A549 (cell line): ENCODE data around the gene JAKMIP1. TPM values are rescaled to one million over a fixed set of nuclear protein-coding genes. Genes with fewer than 3 reads are reported as not detected.

Experiments
- ATAC-seq, 2 experiments: fragments of 200-7000 bp in 1 of 2; fragments of >200 bp in 1 of 2; cut with Nextera tagmentation in 1 of 2; cut with Tn5 transposase in 1 of 2; 3 replicates each; pipeline versions ENCODE4 v1.8.0 to v1.9.1; 2018 to 2020; ENCODE audit warnings: mild to moderate bottlenecking in 1 of 2, moderate library complexity in 1 of 2
- CTCF ChIA-PET: fragments of 300-600 bp; sonication (Branson Sonifier 250); formaldehyde crosslinking; extraction: SDS; loops from one replicate; lab custom pipeline; 2021; ENCODE audit warnings: antibody characterized with exemption, inconsistent platforms; lab: Yijun Ruan, JAX
- POLR2A ChIA-PET: fragments of 350-600 bp; formaldehyde crosslinking; extraction: SDS; loops from one replicate; lab custom pipeline; 2021; ENCODE audit warnings: antibody characterized with exemption, inconsistent platforms; lab: Yijun Ruan, JAX
- DNase-seq, 2 experiments: peaks; one replicate each; pipeline versions ENCODE4 v3.0.0 to v3.0.0-alpha.2; 2011 to 2016; ENCODE audit warnings: low read depth in 1 of 2, low spot score in 1 of 2
- FAIRE-seq: peaks from 2 replicates; lab custom pipeline; 2011; peaks lifted over from hg19 to GRCh38; lab: Jason Lieb, UNC
- H3K27ac ChIP-seq, 2 experiments: fragments of >200 bp; sonication (Bioruptor Twin); formaldehyde crosslinking; 3 replicates each; pipeline ENCODE4 v1.5.1; 2016 to 2017
- H3K4me1 ChIP-seq: fragments of >200 bp; sonication (Bioruptor Twin); formaldehyde crosslinking; 3 replicates; pipeline ENCODE4 v1.6.1; 2016
- H3K4me2 ChIP-seq: fragments of >200 bp; sonication (Bioruptor Twin); formaldehyde crosslinking; 3 replicates; pipeline ENCODE4 v1.6.1; 2016
- H3K4me3 ChIP-seq: fragments of >200 bp; sonication (Bioruptor Twin); formaldehyde crosslinking; 3 replicates; pipeline ENCODE4 v1.5.1; 2016
- H3K9me3 ChIP-seq: fragments of >200 bp; sonication (Bioruptor Twin); formaldehyde crosslinking; 3 replicates; pipeline ENCODE4 v1.6.1; 2016
- BHLHE40 ChIP-seq: IDR thresholded peaks from 2 replicates; pipeline ENCODE4 v1.6.1; 2012; ENCODE audit warnings: low read depth, low read length, inconsistent platforms
- CEBPB ChIP-seq, 2 experiments: fragments of >200 bp in 1 of 2; sonication (Bioruptor Twin) in 1 of 2; formaldehyde crosslinking in 1 of 2; IDR thresholded peaks; 2 replicates each; pipeline ENCODE4 v1.6.1; 2012 to 2016
- CHD4 ChIP-seq: fragments of 200-600 bp; sonication (generic); IDR thresholded peaks from 2 replicates; pipeline ENCODE4 v1.6.1; 2016; ENCODE audit warnings: antibody characterized with exemption, mild to moderate bottlenecking, borderline replicate concordance
- CTCF ChIP-seq: fragments of >200 bp; sonication (Bioruptor Twin); formaldehyde crosslinking; IDR thresholded peaks from 3 replicates; pipeline ENCODE4 v1.5.1; 2016
- FOXS1 ChIP-seq: fragments of 250-450 bp; sonication (Bioruptor Pico); IDR thresholded peaks from 2 replicates; pipeline ENCODE4 v1.5.0; 2020; ENCODE audit warnings: mild to moderate bottlenecking, moderate library complexity
- HDAC2 ChIP-seq: fragments of 200-600 bp; sonication (generic); IDR thresholded peaks from 2 replicates; pipeline ENCODE4 v1.6.1; 2016
- HEYL ChIP-seq: fragments of 250-450 bp; sonication (Bioruptor Pico); IDR thresholded peaks from 2 replicates; pipeline ENCODE4 v1.8.0; 2021; ENCODE audit warnings: mild to moderate bottlenecking, moderate library complexity
- HOXA7 ChIP-seq: fragments of 250-450 bp; sonication (Bioruptor Pico); IDR thresholded peaks from 2 replicates; pipeline ENCODE4 v1.5.0; 2020; ENCODE audit warnings: mild to moderate bottlenecking, moderate library complexity
- HOXB5 ChIP-seq: fragments of 250-450 bp; sonication (Bioruptor Pico); IDR thresholded peaks from 2 replicates; pipeline ENCODE4 v1.5.0; 2020; ENCODE audit warnings: mild to moderate bottlenecking, moderate library complexity
- JUN ChIP-seq, 2 experiments: fragments of >200 bp; sonication (Bioruptor Twin); formaldehyde crosslinking; IDR thresholded peaks; 2 replicates in 1 of 2; 3 replicates in 1 of 2; pipeline ENCODE4 v1.6.1; 2016 to 2017
- JUNB ChIP-seq: fragments of >200 bp; sonication (Bioruptor Twin); formaldehyde crosslinking; IDR thresholded peaks from 2 replicates; pipeline ENCODE4 v1.6.1; 2016
- MAFK ChIP-seq: fragments of 450-650 bp; IDR thresholded peaks from 2 replicates; pipeline ENCODE4 v1.6.1; 2014; ENCODE audit not compliant: partially characterized antibody
- MAX ChIP-seq: IDR thresholded peaks from 2 replicates; pipeline ENCODE4 v1.6.1; 2012
- MYC ChIP-seq: IDR thresholded peaks from 2 replicates; pipeline ENCODE4 v1.6.1; 2012; ENCODE audit warnings: mild to moderate bottlenecking, inconsistent platforms, low read length, improper control_type of control experiment, borderline replicate concordance
- NPAS2 ChIP-seq: fragments of 250-450 bp; sonication (Bioruptor Pico); IDR thresholded peaks from 2 replicates; pipeline ENCODE4 v1.8.0; 2022; ENCODE audit warnings: mild to moderate bottlenecking, moderate library complexity, borderline replicate concordance
- NR3C1 ChIP-seq: fragments of >200 bp; sonication (Bioruptor Twin); formaldehyde crosslinking; IDR thresholded peaks from 3 replicates; pipeline ENCODE4 v1.6.1; 2017
- PHF8 ChIP-seq: fragments of 200-600 bp; sonication (generic); IDR thresholded peaks from 2 replicates; pipeline ENCODE4 v1.6.1; 2016; ENCODE audit warnings: low read depth, mild to moderate bottlenecking, antibody characterized with exemption, moderate library complexity, borderline replicate concordance
- POLR2AphosphoS2 ChIP-seq: conservative IDR thresholded peaks from 2 replicates; pipeline ENCODE4 v1.6.1; 2012; ENCODE audit warnings: low read length, improper control_type of control experiment, inconsistent platforms
- RAD21 ChIP-seq, 2 experiments: fragments of >200 bp in 1 of 2; sonication (Bioruptor Twin) in 1 of 2; formaldehyde crosslinking in 1 of 2; IDR thresholded peaks in 1 of 2; conservative IDR thresholded peaks in 1 of 2; 2 replicates in 1 of 2; 3 replicates in 1 of 2; pipeline ENCODE4 v1.6.1; 2012 to 2018; ENCODE audit warnings: inconsistent platforms in 1 of 2
- RNF2 ChIP-seq: fragments of 200-600 bp; sonication (generic); IDR thresholded peaks from 2 replicates; pipeline ENCODE4 v1.6.1; 2016; ENCODE audit warnings: low read depth, mild to moderate bottlenecking, antibody characterized with exemption, moderate library complexity, borderline replicate concordance
- SMC3 ChIP-seq: fragments of >200 bp; sonication (Bioruptor Twin); formaldehyde crosslinking; IDR thresholded peaks from 3 replicates; pipeline ENCODE4 v1.6.1; 2018; ENCODE audit warnings: inconsistent platforms
- TP53 ChIP-seq: fragments of 250-450 bp; sonication (Bioruptor Pico); IDR thresholded peaks from 2 replicates; pipeline ENCODE4 v1.5.0; 2021; ENCODE audit warnings: mild to moderate bottlenecking, moderate library complexity
- ZNF302 ChIP-seq: fragments of 250-450 bp; sonication (Bioruptor Pico); IDR thresholded peaks from 2 replicates; pipeline ENCODE4 v1.9.0; 2021; ENCODE audit warnings: inconsistent platforms, mild to moderate bottlenecking, moderate library complexity
- WGBS: methylation state at CpG from one replicate; pipeline ENCODE4 v1.1.6; 2017; ENCODE audit errors: missing lambda C conversion rate; 5-methylcytosine and 5-hydroxymethylcytosine counted together
- polyA plus RNA-seq, 4 experiments: library from polyadenylated mRNA; depleted of rRNA in 3 of 4; stranded (reverse); fragments of >200 nt; fragmentation: RNase III in 1 of 4; extraction: RNeasy Plus Mini Kit Qiagen cat#74134 plus additional on column Dnase treatment in 1 of 4; gene quantifications; 2 replicates in 3 of 4; 3 replicates in 1 of 4; pipeline ENCODE4 v1.2.3, GENCODE V29; 2011 to 2017
- TF ChIP-seq, protein P1 (sequence below): fragments of >200 bp; sonication (Bioruptor Twin); formaldehyde crosslinking; IDR thresholded peaks from 2 replicates; pipeline ENCODE4 v1.6.1; 2016
- TF ChIP-seq, protein P2 (sequence below): fragments of >200 bp; sonication (Bioruptor Twin); formaldehyde crosslinking; IDR thresholded peaks from 3 replicates; pipeline ENCODE4 v1.6.1; 2016

JAKMIP1 gene
- polyA plus RNA-seq, 2 of the 4 experiments (the other 2 are of a cell fraction), result not detected

DNA sequence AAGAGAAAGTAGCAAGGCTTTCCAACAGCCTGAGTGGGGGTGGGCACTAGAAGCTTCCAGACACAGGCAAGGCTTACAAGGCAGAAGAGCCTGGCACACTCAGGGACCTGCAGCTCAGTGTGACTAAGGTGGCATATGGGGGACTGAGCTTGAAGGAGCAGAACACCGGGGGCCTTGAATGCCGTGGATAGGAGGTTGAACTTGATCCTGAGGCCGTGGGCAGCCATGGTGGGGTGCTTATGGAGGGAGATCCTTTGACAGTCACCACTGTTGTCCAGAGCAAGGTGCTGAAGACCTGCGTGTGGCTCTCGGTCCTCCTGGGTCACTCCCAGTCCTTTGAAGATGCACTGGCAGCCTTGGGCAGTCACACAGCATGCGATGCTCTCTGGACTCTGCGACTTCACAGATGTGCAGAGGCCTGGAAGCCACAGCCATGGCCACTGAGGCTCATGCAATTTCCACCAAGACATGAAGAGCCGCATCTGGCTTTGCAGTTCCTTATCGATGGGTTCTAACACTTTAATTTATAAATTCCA lies 200.5 kb downstream of the JAKMIP1 start:
- DNase-seq (no peak), ATAC-seq (no peak), FAIRE-seq (no peak)
- H3K9me3 ChIP-seq, result no peaks in the 10 kb centered on the region
- CTCF ChIA-PET, result interaction anchor here (0.9 to 4.1 kb wide), 9 partner anchors 12 to 331 kb away, joined by 3 to 50 read pairs (median 19); no protein-coding TSS in a partner anchor
- TF ChIP-seq MAFK (no peak), MYC (no peak), PHF8 (no peak), HOXB5 (CRISPR knock-in tag) (no peak), NR3C1 (no peak), FOXS1 (CRISPR knock-in tag) (no peak), HDAC2 (no peak), NPAS2 (no peak), RNF2 (no peak), CHD4 (no peak), BHLHE40 (no peak), RAD21 (conservative IDR thresholded peaks at IDR 0.05 in 1 of 2, IDR thresholded peaks at IDR 0.05 in 1 of 2) (no peak), ZNF302 (CRISPR knock-in tag) (no peak), POLR2AphosphoS2 (no peak), MAX (no peak), TP53 (CRISPR knock-in tag) (no peak)
- TF ChIP-seq, protein P1, sequence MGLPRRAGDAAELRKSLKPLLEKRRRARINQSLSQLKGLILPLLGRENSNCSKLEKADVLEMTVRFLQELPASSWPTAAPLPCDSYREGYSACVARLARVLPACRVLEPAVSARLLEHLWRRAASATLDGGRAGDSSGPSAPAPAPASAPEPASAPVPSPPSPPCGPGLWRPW, result no peak
- no peak overlapping the region for H3K4me3 ChIP-seq
- no peaks in the 10 kb centered on the region for H3K4me1 ChIP-seq
- no peak overlapping the region for H3K4me2 ChIP-seq
- POLR2A ChIA-PET, result no interaction called here
- no peak overlapping the region for H3K27ac ChIP-seq
- 16% methylated on average over 5 of the region's 9 CpGs for WGBS

DNA sequence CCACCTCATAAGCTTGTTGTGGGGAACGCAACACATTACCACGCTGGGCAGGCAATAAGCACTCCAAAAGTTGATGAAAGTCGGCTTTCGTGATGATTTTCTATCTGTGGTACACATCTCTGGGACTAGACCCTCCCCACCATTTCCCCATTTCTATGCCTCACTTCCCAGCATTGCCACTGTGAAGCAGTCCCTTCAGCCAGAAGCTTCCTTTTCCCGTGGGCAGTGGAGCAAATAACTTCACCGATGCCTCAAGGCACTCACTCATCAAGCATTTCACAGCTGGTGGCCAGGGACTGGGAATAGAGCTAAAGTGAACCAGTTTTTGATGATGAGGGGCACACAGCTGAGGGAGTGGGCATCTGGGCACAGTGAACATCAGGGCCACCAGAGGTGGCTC lies 201.0 kb downstream of the JAKMIP1 start:
- ATAC-seq, result no peak
- TF ChIP-seq JUN (IDR thresholded peaks at IDR 0.05), result no peak
- TF ChIP-seq, protein P2, sequence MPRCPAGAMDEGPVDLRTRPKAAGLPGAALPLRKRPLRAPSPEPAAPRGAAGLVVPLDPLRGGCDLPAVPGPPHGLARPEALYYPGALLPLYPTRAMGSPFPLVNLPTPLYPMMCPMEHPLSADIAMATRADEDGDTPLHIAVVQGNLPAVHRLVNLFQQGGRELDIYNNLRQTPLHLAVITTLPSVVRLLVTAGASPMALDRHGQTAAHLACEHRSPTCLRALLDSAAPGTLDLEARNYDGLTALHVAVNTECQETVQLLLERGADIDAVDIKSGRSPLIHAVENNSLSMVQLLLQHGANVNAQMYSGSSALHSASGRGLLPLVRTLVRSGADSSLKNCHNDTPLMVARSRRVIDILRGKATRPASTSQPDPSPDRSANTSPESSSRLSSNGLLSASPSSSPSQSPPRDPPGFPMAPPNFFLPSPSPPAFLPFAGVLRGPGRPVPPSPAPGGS, result no peak
- TF ChIP-seq JUNB, result no peak
- no peak for TF ChIP-seq CEBPB (IDR thresholded peaks at IDR 0.05)
- no peak for TF ChIP-seq HOXA7 (CRISPR knock-in tag)
- CTCF ChIA-PET, result interaction anchor here (0.9 to 4.1 kb wide), 12 partner anchors 12 to 331 kb away, joined by 3 to 50 read pairs (median 16); no protein-coding TSS in a partner anchor
- Histone ChIP-seq H3K27ac (no peak overlapping the region), H3K4me3 (no peak overlapping the region), H3K4me2 (no peak overlapping the region), H3K9me3 (no peaks in the 10 kb centered on the region), H3K4me1 (no peaks in the 10 kb centered on the region)
- WGBS, result 38% methylated on average over 6 of the region's 6 CpGs
- POLR2A ChIA-PET, result no interaction called here
- DNase-seq, result no peak
- no peak for FAIRE-seq

- no peak overlapping the region for H3K4me3 ChIP-seq
- H3K4me1 ChIP-seq, result no peaks in the 10 kb centered on the region
- ATAC-seq (peak; percentile 86 to 95), FAIRE-seq (no peak), DNase-seq (peak; percentile 61 to 64)
- no peaks in the 10 kb centered on the region for H3K9me3 ChIP-seq
- peak; percentile 79 to 82 for TF ChIP-seq RAD21 (conservative IDR thresholded peaks at IDR 0.05 in 1 of 2, IDR thresholded peaks at IDR 0.05 in 1 of 2)
- no peak for TF ChIP-seq HEYL (CRISPR knock-in tag)
- peak; percentile 64 for TF ChIP-seq SMC3
- TF ChIP-seq CTCF, result peak; percentile 91
- no peak overlapping the region for H3K4me2 ChIP-seq
- 0% methylated on average over 2 of the region's 9 CpGs for WGBS
- POLR2A ChIA-PET, result no interaction called here
- H3K27ac ChIP-seq, result no peak overlapping the region
- CTCF ChIA-PET, result interaction anchor here (0.6 to 4.1 kb wide), 50 partner anchors 8 to 1487 kb away, joined by 3 to 50 read pairs (median 4); no protein-coding TSS in a partner anchor
Measured at GRCh38 chr4:5998333-5998936, 201.9 kb downstream of the JAKMIP1 start.
